HUES6 (cell line): ENCODE results near the gene EFCAB5.
"Not testable (repeated sequence)": the region's sequence is repeated elsewhere in the genome, so short reads cannot be mapped to it uniquely, and the experiment has no call there.

Experiments used
- H3K27ac ChIP-seq: 2 replicates; pipeline ENCODE4 v1.7.0; 2013; ENCODE audit warnings: low read depth, mild to moderate bottlenecking, low read length, inconsistent platforms
- H3K27me3 ChIP-seq: 2 replicates; pipeline ENCODE4 v1.6.1; 2013; ENCODE audit warnings: low read length; ENCODE audit not compliant: control insufficient read depth, insufficient read depth
- H3K36me3 ChIP-seq: 2 replicates; pipeline ENCODE4 v1.6.1; 2013; ENCODE audit warnings: low read length; ENCODE audit not compliant: control insufficient read depth, insufficient read depth
- H3K4me1 ChIP-seq: 2 replicates; pipeline ENCODE4 v1.6.1; 2013; ENCODE audit warnings: low read length; ENCODE audit not compliant: control insufficient read depth, insufficient read depth
- H3K4me3 ChIP-seq: 2 replicates; pipeline ENCODE4 v1.5.1; 2013; ENCODE audit warnings: low read depth, low read length
- H3K9ac ChIP-seq: one replicate; pipeline ENCODE4 v1.6.1; 2013; ENCODE audit warnings: mild to moderate bottlenecking, low read length
- H3K9me3 ChIP-seq: 2 replicates; pipeline ENCODE4 v1.6.1; 2013; ENCODE audit warnings: low read depth, low read length; ENCODE audit not compliant: control insufficient read depth, insufficient read depth

Gene EFCAB5

DNA sequence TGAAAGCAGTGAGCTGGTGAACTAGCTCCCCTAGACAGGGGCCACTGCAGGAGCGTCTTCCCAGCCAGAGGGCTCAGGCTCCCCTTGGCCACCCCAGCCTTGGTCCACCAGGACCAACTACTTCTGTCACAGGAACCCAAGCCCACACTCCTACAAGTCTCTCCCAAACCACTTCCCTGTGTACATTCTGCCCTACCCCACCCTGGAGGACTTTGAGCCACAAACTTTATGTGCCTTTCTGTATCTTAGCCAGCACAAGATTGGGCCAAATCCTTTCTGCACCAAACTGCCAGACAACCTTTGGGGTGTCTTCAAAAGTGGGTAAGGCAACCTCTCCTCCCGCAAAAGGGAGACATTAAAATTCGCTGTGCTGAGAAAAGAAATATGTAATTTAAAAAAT is 31.6 kb downstream of the EFCAB5 start:
- H3K4me1 ChIP-seq = no peaks in the 10 kb centered on the region
- no peaks in the 10 kb centered on the region for H3K27me3 ChIP-seq
- H3K9me3 ChIP-seq = no peaks in the 10 kb centered on the region
- no peak overlapping the region for H3K9ac ChIP-seq
- no peak overlapping the region for H3K4me3 ChIP-seq
- H3K36me3 ChIP-seq = no peaks in the 10 kb centered on the region
- no peak overlapping the region for H3K27ac ChIP-seq

DNA sequence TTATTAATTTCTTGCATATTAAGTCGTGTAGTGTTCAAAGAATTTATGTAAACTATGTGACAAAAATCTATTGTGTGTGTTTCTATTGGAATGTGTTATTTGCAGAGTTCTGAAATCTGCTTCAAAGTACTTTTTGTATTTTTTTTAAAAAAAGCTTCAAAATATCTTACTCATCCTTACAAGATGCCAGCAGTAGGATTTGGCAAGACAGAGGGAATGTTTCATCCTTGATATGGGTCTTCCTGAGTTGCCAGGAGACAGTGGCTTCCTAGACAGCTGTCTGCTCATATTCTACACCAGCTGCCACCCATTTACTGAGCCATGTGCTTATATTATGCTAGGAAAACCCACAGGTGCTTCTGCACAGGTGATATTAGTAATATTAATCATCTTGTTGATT is 36.4 kb downstream of the EFCAB5 start:
- Histone ChIP-seq H3K9ac (no peak overlapping the region), H3K27ac (no peak overlapping the region), H3K4me3 (no peak overlapping the region), H3K4me1 (no peaks in the 10 kb centered on the region), H3K36me3 (no peaks in the 10 kb centered on the region), H3K9me3 (no peaks in the 10 kb centered on the region), H3K27me3 (no peaks in the 10 kb centered on the region)

DNA sequence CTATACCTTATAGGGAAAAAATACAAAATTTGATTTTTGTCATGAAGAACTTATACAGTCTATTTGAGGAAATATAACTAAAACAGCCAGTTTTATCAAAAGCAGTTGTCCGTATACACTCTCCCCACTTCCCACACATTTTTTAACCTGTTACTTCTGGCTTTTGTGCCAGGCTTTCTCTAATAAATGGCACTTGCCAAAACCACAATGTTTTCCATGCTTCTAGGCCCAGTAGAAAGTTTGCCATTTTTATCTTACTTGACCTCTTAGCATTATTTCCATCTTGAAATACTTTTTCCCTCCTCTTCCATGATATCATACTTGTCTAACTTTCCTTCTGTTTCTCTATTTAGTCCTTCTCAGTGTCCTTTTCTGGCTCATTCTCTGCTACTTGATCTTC is 38.8 kb downstream of the EFCAB5 start:
- no peak overlapping the region for H3K4me3 ChIP-seq
- H3K4me1 ChIP-seq = no peaks in the 10 kb centered on the region
- no peaks in the 10 kb centered on the region for H3K27me3 ChIP-seq

DNA sequence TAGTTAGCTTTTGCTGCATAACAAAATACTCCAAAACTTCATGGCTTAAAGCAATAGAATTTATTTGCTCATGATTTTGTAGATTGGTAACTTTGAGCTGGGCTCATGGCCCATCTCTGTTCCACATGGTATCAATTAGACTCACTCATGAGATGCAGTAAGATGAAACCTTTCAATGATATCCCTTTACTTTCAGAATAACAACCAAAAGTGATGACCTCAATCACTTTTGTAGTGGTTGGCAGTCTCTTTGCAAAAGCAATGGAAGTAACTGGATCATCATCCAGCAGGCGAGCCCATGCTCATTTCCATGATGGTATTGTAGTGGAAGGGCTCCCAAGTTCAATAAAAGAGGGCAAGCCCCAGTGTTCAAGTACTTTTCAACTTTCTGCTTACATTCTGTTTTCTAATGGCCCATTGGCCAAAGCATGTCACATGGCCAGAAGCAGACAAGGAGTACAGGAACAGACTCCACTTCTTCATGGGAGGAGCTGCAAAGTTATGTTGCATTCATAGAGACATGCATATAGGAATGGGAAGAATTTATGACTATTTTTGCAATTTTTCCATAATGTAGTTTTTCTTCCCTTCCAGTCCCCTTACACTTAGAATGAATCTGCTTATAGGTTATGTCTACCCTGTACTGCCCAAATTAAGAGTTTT is 41.7 kb downstream of the EFCAB5 start:
- Histone ChIP-seq H3K9me3 (peaks cover 33% of the 10 kb centered on the region), H3K27ac (no peak overlapping the region), H3K4me3 (no peak overlapping the region), H3K36me3 (no peaks in the 10 kb centered on the region), H3K9ac (no peak overlapping the region), H3K4me1 (no peaks in the 10 kb centered on the region), H3K27me3 (no peaks in the 10 kb centered on the region)

More for the DNA sequence above, 38.8 kb downstream of the EFCAB5 start:
- Histone ChIP-seq H3K36me3 (no peaks in the 10 kb centered on the region), H3K9me3 (peaks cover 15% of the 10 kb centered on the region), H3K9ac (no peak overlapping the region), H3K27ac (no peak overlapping the region)

DNA sequence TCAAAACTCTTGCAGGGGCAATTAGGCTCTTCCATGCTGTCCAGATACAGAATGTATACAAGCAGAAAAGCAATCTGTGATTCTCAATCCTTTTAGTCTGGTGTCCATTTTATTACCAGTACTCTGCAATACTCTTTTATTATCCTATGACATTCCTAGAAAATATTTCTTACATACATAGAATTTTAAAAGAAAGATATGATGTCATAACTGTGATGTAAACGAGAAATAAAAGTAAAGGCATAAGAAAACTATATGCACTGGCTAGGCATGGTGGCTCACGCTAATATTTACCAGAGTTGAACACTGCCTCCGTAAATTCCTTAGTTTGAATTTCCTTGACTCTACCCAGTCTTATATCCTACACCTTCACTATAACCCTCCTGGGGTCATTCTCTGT is 55.0 kb downstream of the EFCAB5 start:
- Histone ChIP-seq H3K4me1 (no peaks in the 10 kb centered on the region), H3K27me3 (no peaks in the 10 kb centered on the region), H3K27ac (no peak overlapping the region), H3K9me3 (peaks cover 13% of the 10 kb centered on the region), H3K9ac (no peak overlapping the region), H3K36me3 (no peaks in the 10 kb centered on the region), H3K4me3 (no peak overlapping the region)

DNA sequence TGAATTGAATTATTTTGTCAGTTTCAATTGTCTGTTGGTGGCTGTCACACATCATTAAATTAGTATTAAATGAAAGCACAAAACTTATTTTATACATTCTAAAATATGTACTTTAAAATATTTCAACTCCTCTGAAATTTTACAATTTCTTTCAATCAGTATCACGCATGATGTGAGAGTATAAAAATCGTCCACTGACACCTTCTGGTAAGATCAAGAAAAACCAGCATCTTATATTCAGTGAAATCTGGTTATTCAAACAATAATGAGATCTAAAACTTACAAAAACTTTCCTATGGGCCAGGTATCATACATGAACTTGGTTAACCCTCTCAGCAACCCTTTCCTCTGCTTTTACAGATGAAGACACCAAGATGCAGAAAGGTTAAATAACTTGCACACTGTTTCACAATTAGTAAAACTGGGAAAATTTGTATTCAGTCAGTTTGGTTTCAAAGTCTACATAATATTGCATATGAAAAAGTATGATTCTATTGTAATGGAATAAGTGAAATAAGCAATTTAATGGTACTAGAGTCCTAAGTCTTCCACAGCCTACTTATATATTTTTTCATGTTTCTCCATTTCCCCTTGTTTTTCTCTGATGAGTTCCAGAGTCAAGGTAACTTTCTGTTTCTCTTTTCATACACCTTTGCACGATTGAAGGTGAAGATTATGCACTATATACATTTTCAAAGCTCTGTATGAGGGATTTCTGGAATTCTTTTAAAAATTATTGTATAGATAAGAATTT is 58.7 kb downstream of the EFCAB5 start:
- H3K4me3 ChIP-seq = no peak overlapping the region
- H3K9ac ChIP-seq = no peak overlapping the region
- no peaks in the 10 kb centered on the region for H3K4me1 ChIP-seq
- no peaks in the 10 kb centered on the region for H3K36me3 ChIP-seq
- H3K9me3 ChIP-seq = peaks cover 7% of the 10 kb centered on the region
- no peak overlapping the region for H3K27ac ChIP-seq
- no peaks in the 10 kb centered on the region for H3K27me3 ChIP-seq

DNA sequence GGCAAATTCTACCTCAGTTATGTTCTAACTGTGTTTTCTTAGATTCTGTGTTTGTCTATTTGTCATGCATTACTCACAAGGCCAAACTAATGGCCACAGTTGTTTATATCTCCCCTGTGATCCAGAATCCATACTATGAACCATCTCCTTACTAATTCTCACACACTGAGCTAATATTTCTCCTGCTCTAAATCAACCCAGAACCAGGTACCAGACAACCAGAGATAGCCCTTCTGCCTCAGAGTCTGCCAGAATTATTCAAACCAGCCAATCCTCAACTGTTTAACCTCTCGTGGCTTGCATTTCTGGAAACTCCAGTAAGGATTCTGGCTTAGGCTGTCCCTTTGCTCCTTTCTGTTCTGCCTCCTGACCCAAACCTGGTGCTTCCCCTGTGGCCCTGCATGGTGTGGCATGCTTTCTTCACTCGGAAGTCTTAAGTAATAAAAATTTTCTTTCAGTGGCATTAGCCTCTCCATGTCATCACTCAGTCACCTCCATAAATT is 59.4 kb downstream of the EFCAB5 start:
- no peak overlapping the region for H3K27ac ChIP-seq
- no peak overlapping the region for H3K9ac ChIP-seq
- no peak overlapping the region for H3K4me3 ChIP-seq
- peaks cover 7% of the 10 kb centered on the region for H3K9me3 ChIP-seq
- no peaks in the 10 kb centered on the region for H3K36me3 ChIP-seq
- no peaks in the 10 kb centered on the region for H3K27me3 ChIP-seq
- H3K4me1 ChIP-seq = peaks cover 4% of the 10 kb centered on the region; the same call in 1 of the 2 replicates

DNA sequence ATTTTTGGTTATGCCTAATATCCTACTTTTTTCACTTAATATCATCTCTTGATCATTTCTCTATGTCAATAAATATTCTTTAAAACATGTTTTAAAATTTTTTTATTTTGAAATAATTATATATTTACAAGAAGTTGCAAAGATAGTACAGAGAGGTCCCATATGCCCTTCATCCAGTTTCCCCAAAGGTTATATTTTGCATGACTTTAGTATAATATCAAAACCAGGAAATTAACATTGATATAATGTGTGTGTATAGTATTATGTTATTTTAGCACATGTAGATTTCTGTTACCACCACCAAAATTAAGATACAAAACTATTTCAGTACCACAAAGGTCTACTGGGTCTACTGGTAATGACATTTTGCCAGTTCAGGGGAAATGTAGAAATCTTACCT is 60.7 kb downstream of the EFCAB5 start:
- Histone ChIP-seq H3K4me3 (no peak overlapping the region), H3K27ac (no peak overlapping the region), H3K27me3 (no peaks in the 10 kb centered on the region), H3K9me3 (peaks cover 7% of the 10 kb centered on the region), H3K4me1 (peaks cover 6% of the 10 kb centered on the region; the same call in 1 of the 2 replicates), H3K36me3 (no peaks in the 10 kb centered on the region), H3K9ac (no peak overlapping the region)

DNA sequence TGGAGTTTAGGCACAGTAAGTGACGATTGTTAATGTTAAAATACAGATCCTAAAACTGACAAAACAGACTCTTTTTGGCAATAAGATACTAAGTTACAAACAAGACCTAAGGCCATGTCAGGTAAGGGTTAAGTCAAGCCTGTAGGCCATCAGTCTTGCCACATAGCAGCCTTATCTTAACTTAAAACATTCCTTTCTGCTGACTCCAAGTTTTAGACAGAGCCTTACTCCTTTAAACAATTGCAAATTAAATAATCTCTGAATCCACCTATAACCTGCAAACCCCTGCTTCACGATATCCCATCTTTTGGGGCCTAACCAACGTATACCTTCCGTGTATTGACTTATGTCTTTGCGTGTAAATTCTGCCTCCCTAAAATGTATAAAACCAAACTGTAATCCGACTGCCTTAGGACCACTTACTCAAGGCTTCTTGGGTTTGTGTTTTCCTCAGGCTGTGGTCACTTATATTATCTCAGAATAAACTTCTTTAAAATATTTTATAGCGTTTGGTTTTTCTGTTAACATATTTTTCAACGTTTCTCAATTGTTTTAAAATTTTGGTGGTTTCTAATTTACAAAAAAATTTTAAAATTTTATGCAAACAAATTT is 64.4 kb downstream of the EFCAB5 start:
- peaks cover 6% of the 10 kb centered on the region; the same call in 1 of the 2 replicates for H3K4me1 ChIP-seq
- no peaks in the 10 kb centered on the region for H3K27me3 ChIP-seq
- H3K9me3 ChIP-seq = peaks cover 7% of the 10 kb centered on the region
- H3K27ac ChIP-seq = peak overlapping the region; percentile 37; the same call in 1 of the 2 replicates
- peak overlapping the region; percentile 63 for H3K9ac ChIP-seq
- H3K4me3 ChIP-seq = no peak overlapping the region; the same call in 1 of the 2 replicates
- no peaks in the 10 kb centered on the region for H3K36me3 ChIP-seq

DNA sequence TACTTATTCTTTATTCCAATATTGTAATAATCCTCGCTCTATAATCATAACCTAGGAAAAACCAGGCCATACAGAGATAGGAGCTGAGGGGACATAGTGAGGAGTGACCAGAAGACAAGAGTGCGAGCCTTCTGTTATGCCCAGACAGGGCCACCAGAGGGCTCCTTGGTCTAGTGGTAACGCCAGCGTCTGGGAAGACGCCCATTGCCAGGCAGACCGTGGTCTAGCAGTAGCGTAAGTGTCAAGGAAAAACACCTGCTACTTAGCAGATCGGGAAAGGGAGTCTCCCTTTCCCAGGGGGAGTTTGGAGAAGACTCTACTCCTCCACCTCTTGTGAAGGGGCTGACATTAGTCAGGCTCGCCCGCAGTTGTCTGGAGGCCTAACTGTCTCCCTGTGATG is 70.5 kb downstream of the EFCAB5 start:
- not testable (repeated sequence) for H3K4me3 ChIP-seq, H3K4me1 ChIP-seq, H3K27me3 ChIP-seq, H3K36me3 ChIP-seq, H3K9ac ChIP-seq, H3K9me3 ChIP-seq, H3K27ac ChIP-seq

DNA sequence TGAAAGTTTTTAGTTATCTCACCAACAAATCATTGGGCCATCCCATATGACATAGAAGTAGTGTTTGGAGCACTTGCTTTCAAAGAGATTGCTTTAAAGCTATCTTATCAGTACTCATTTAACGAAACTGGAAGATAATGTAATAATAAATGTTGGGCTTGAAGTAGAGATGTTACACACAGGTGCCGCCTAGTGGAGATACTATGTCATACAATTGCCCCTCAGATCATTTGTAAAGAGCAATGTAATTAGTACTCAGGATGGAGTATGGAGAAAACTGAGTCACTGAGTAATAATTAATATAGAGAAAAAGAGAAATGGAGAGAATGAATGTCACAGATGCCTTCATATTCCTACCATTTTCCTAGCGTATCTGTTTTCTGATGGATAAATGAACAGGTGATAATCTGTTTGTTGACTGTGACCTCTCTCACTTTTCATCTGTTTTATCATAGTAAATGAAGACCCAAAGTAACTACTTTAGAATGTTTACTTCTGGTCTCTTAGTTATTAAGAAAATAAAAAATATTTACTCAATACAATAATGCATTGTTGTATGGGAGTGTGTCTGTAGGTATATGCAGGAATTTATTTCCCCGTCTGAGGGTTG is 80.4 kb downstream of the EFCAB5 start:
- Histone ChIP-seq H3K27me3 (no peaks in the 10 kb centered on the region), H3K9me3 (no peaks in the 10 kb centered on the region), H3K27ac (no peak overlapping the region), H3K36me3 (no peaks in the 10 kb centered on the region), H3K4me1 (no peaks in the 10 kb centered on the region), H3K4me3 (no peak overlapping the region), H3K9ac (no peak overlapping the region)
